HK-2 (cell line): ENCODE results near the gene RMI2.

ENCODE experiments used
- DNase-seq: peaks from one replicate; pipeline ENCODE4 v3.0.0-alpha.2; 2018; ENCODE audit not compliant: unreplicated experiment

RMI2 gene

DNA sequence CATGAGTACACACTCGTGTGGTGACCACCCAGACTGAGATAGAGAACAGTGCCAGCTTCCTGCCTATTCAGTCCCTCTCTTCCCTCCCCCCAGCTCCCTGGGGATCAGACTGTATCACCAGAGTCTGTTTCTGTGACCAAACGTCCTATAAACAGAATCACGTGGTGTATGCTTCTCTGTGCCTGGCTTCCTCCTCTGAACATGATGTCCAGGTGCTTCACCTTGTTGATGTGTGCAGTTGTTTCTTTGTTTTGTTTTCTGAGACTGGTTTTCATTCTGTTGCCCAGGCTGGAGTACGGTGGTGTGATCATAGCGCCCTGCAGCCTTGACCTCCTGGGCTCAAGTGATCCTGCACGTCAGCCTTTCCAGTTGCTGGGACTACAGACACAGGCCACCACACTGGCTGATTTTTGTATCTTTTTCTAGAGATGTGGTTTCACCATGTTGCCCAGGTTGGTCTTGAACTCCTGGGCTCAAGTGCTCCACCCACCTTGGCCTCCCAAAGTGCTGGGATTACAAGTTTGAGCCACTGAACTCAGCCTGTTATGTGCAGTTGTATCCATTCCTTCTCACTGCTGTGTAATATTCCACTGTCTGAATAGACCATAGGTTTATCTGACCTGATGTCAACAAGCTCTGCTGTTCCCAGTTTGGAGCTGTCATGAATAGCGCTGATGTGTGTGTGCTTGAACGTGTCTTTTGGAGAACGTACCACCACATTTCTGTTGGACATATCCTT is 35.2 kb upstream of the RMI2 start:
- DNase-seq, result no peak

DNA sequence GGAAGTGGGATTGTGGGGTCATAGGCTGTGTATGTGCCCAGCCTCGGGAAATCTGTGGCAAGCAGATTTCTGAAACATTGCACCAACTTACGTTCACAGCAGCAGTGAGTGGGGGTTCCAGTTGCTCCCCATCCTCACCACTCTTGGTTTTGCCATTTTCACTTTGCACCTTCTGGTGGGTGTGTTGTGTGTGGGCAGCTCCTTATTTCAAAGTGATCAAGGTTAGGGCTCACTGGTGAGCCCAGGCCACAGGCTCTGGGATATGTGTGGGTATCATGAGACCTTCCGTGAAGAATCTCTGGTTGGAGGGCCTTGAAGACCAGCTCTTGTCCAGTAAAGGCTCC is 34.7 kb upstream of the RMI2 start:
- DNase-seq, result no peak

DNA sequence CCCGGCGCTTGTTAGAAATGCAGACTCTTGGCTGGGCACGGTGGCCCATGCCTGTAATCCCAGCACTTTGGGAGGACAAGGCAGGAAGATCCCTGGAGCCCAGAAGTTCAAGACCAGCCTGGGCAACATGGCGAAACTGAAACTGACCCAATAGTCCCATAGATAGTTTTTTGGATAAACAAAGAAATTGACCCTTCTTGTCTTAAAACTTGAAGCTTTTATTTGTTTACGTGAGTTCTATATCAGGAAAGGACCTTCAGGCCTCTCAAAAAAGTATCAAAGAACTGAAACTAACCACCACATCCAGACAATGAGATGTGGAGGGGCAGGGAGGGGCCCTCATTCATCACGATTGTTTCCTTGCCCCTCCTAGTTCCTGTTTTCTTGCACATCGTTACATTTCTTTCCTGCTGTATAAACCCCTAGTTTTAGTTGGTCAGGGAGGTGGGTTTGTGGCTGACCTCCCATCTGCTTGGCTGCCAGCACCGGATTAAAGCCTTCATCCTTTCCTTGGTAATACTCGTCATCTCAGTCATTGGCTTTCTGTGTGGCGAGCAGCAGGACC is 34.2 kb upstream of the RMI2 start:
- no peak for DNase-seq

DNA sequence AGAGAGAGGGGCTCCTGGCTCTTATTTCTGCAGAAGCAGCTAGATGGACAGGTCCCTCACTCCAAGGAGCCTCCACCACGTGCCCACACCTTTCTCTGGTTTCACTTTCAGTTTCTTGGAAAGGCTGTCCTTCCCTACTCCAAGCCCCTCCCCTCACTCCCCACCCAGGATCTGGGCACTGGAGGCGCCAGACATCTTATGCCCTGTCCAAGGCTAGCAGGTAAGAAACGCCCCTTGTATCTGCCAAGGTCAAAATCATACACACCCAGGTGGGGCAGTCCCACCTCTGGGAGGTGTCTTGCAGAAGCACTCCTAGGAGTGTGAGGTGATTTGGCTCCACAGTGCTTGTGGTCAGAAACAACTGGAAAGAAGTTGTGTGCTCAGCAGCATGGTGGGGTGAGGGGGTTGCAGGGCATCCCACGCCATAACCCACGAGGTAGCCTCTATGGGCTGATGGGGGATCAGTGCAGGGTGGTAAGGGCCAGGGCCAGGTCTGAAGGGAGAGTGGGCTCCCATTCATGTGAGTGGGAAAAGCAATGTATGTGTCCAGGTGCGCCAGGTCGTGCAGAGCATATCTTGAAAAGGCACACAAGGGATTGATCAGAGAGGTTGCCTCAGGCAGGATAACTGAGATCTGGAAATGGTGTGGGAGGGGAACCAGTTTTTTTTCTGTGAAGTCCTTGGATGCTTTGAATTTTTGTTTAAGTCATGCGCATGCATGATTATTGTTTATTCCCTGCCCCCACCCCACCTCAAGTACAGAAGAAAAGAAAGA is 32.4 kb upstream of the RMI2 start:
- DNase-seq, result no peak

DNA sequence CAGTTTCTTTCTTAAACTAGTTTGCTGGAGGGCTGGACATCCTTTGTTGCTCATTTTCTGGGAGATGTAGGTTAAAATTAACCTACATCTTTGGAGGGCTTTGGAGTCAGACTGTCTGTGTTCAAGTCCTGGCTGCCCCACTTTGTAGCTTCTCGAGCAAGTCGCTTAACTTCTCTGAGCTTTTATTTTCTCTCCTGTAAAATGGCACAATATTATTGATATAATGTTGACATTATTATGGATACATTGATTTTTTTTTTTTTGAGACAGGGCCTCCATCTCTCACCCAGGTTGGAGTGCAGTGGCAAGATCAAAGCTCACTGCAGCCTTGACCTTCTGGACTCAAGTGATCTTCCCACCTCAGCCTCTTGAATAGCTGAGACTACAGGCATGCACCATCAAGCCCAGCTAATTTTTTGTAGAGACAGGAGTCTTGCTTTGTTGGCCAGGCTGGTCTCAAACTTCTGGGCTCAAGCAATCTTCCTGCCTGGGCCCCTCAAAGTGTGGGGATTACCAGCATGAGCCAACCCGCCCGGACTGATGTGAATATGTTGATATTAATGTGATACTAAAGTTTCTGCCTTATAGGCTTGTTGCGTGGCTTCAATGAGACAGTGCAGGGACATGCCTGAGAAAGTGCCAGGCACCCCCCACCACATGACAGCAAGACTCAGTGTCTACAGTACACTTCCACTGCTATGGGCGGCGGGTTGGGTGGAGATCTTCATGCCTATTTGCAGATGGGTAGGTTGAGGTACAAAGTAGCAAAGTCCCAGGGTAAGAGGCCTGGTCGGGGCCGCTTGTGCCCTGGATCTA is 31.6 kb upstream of the RMI2 start:
- no peak for DNase-seq

DNA sequence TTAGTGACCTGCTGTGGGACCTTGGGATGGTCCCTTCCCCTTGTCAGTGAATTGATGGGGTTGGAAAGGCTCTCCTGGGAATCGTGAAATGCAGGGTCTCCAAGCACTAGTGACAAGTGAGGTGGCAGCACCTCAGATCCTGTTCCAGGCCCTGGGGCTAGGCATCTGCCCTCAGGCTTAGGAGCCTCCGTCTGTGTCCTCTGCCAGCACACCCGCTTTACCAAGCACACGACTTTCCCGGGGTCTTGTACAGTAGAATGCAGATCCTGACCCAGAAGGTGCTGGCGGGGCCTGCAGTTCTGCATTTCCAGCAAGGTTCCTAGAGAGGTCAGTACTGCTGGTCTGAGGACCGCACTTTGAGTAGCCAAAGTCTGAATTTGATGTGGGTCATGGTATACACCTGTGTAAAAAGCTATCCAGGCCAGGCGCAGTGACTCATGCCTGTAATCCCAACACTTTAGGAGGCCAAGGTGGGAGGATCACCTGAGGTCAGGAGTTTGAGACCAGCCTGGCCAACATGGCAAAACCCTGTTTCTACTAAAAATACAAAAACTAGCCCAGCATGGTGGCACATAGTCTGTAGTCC is 30.9 kb upstream of the RMI2 start:
- no peak for DNase-seq

DNA sequence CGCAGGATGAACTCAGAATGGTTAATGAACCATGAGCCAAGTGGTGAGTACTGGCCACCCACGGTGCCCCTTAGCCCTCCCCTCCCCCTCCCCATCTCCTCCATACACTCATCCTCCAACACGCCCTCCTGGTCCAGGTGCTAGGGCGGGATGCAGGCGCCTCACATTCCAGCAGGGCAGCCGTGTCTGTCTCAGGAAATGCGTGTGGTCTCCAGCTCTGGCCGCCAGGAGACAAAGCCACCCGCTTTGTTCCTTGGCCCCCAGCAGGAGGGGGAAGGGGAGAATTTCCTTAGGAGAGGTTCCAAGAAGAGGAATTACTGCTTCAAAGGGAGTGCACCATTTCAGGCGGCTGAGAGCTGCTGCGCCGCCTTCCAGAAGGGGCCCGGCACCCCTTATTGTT is 29.7 kb upstream of the RMI2 start:
- DNase-seq, result peak; percentile 87

DNA sequence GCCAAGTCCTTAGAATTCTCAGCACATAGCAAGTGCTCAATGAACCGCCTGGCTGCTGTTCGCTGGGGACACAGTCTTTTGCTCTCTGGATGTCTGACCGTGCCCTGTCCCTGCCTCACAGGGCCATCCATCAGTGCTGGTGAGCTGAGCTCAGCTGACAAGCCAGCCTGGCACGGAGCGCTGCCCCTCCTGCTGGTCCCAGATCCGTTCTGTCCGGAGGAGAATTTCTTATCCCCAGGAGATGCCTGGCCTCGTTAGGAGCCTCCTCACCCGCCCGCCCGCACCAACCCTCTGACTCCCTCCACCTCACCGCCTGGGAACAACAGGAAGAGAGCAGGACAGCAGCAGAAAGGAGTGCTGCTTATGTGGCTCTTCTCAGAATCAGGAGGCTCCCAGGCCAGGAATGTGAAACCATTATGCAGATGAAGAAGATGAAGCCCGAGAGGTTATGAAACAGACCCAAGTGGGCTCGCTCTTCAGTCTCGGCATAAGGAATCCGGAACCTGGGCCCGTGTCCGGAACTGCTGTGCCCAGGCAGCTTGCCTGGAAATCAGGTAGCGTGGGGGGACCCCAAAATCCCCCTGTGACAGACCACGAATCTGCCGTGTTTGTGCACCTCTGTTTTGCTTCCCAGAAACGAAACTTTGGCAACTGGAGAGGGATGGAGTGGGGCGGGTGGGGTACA is 28.8 kb upstream of the RMI2 start:
- no peak for DNase-seq

DNA sequence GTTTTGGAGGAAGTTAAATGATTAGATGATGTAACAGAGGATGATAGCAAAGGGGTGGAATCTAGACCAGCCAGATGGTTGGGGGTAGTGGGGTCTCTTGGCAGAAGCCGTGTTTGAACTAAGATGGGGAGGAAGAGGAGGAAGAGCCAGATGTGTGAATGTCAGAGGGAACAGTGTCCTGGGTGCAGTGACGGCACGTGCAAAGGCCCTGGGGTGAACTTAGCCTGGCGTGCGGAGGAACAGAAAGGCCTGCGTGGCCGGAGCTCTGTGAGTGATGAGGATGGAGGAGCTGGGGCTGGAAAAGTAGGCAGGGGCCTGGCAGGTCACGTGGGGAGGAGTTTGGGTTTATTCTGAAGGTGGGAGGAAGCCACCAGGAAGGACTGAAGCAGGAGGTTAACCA is 26.4 kb upstream of the RMI2 start:
- DNase-seq, result no peak

DNA sequence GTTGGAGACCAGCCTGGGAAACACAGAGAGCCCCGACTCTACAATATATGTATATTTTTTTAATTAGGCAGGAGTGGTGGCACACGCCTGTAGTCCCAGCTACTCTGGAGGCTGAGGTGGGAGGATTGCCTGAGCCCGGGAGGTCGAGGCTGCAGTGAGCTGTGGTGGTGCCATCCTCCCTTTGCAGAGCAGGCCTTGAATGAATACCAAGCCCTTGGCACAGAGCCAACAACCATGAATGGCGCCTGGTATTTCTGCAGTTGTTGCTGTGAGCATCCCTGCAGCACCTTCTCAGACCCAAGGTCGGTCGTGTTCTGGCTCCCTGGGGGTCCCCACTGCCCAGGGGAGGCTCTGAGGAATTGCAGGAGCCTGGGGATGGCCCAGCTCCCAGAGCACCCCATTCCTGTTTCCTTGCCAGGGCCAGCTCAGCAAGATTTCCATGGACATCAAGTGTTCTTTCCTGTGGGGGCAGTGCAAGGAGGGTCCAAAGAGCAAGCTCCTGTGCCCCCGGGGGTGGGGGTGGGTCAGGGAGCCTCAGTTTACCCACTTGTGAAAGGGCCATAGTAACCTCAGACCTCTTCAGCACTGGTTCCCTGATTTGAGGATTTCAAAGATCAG is 25.6 kb upstream of the RMI2 start:
- DNase-seq, result no peak

DNA sequence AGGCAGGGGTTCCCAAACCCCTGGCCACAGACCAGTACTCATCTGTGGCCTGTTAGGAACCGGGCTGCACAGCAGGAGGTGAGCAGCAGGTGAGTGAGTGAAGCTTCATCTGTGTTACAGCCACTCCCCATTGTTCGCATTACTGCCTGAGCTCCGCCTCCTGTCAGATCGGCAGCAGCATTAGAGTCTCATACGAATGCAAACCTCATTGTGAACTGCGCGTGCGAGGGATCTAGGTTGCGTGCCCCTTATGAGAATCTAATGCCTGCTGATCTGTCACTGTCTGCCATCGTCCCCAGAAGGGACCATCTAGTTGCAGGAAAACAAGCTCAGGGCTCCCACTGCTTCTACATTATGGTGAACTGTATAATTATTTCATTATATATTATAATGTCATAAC is 25.1 kb upstream of the RMI2 start:
- DNase-seq, result no peak

DNA sequence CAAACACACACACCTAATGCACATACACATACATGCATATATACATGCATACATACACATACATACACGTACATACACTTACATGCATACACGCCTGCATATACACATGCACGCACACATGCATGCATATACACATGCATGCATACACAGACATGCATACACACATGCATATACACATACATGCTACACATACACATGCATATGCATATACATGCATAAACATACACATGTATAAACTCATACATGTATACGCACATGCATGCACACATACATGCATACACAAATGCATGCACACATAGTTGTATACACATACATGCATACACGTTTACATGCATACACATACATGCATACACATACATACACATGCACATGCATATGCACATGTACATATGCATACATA is 23.6 kb upstream of the RMI2 start:
- DNase-seq, result no peak

DNA sequence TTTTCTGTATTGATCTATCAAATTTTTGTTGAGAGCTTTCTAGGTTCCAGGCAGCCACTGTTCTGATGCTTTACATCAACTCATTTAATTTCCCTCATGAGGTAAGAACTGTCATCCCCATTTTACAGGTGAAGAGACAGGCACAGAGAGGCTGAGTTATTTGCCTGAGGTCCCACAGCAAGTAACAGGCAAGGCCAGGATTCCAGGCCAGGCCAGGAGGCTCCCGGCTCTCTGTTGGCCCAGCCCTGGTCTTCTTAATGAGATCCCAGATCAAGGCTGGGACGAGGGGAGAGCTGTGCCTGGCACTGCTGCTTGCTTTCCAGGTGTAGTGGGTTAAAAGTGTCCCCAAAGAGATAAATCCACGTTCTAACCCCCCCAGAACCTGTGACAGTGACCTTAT is 22.4 kb upstream of the RMI2 start:
- DNase-seq, result no peak

DNA sequence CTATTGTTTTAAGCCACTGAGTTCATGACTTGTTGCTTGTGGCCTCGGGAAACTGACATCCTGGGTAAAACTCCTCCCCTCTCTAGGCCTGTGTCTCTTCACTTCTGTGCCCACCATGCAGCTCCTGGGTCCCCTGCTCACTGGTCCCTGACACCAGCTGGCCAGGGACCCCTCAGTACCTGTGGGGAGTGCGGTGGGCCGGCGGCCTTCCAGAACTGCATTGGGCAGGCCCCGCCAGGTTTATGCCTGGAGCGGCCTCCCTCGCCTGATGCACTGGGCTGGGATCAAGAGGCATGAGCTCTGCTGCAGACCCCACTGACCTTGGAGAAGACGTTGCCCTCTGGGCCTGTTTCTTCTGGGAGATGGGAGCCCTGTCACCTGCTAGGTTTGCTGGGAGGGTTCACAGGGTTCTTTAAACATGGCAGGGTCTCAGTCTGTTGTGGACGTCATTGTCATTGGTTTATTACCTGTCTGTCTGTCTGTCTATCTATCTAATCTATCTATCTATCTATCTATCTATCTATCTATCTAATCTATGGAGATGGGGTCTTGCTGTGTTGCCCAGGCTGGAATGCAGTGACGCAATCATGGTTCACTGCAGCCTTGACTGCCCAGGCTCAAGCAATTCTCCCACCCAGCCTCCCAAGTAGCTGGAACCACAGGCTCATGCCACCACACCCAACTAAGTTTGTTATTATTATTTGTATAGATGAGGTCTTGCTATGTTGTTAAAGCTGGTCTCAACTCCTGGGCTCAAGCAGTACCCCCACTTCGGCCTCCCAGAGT is 21.5 kb upstream of the RMI2 start:
- no peak for DNase-seq

DNA sequence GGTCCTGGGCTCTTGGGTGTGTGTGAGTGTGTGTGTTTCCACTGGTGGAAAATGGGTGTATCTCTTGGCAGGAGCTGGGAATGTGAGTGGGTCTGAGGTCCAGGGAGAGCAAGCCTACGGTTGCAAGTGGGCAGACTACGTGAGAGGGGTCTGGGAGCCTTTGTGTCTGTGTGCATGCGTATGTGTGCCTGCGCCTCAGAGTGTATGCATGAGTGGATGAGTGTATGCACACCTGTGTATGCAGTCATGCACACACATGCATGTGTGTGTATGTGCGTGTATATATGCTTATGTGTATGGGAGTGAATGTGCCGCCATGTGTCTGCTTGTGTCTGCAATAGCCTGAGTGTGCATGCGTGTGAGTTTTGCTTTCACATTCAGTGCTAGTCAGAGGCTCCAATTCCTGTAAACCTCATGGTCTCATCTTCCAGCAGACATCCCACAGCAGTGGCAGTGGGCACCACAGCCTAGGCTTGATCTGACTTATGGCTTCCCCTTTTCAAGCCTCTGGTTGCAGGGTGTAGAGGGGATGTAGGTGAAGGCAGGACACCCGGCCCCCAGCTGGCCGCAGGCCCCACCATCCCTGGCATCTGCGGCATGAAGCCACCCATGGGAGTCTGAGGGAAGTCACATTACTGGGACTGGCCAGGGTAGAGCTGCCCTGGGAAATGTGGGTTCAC is 19.7 kb upstream of the RMI2 start:
- no peak for DNase-seq

DNA sequence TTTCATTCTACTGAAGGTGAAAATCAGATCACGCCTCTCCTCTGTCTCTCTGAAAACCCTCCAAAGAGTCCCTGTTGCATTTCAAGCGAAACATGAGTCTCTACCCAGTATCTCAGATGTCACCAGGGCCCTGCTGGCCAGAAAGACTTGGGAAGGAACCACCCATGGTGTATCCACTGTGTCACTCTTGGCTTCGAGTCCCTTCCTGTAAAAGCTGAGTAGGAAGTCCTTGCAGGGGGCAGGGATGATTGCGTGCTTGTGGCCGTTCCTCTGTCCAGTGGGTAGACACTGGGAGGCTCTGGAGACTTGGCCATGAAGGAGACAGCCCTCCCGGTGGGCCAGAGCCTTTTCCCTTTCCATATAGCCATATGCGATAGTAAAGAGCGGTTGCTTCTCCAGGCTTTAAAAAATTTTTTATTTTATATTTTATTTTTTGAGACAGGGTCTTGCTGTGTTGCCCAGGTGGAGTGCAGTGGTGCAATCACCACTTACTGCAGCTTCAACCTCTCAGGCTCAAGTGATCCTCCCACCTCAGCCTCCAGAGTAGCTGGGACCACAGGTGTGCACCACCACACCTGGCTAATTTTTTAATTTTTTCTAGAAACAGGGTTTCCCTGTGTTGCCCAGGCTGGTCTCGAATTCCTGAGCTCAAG is 19.0 kb upstream of the RMI2 start:
- DNase-seq, result no peak

DNA sequence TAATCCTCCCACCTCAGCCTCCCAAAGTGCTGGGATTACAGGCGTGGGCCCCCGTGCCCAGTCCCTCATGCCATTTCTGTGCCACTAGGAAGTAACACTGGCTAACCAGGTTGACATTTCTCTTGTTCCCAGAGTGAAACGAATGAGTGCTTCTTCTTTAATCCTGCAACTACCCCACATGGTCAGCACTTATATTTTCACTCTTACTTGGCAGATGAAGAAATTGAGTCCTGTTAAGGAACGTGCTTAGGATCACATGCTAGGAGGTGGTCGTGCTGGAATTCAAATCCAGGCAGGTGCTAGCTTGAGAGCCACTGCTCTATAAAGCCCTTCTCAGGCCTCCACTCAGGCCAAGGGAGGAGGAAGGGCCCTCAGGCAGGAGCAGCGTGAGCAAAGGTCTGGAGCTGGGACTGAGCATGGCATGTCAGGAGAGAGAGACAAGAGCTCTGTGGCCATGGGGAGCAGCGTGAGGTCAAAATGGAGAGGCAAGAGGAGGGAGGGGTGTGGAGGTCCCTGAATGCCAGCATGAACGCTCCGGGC is 18.5 kb upstream of the RMI2 start:
- DNase-seq, result no peak

DNA sequence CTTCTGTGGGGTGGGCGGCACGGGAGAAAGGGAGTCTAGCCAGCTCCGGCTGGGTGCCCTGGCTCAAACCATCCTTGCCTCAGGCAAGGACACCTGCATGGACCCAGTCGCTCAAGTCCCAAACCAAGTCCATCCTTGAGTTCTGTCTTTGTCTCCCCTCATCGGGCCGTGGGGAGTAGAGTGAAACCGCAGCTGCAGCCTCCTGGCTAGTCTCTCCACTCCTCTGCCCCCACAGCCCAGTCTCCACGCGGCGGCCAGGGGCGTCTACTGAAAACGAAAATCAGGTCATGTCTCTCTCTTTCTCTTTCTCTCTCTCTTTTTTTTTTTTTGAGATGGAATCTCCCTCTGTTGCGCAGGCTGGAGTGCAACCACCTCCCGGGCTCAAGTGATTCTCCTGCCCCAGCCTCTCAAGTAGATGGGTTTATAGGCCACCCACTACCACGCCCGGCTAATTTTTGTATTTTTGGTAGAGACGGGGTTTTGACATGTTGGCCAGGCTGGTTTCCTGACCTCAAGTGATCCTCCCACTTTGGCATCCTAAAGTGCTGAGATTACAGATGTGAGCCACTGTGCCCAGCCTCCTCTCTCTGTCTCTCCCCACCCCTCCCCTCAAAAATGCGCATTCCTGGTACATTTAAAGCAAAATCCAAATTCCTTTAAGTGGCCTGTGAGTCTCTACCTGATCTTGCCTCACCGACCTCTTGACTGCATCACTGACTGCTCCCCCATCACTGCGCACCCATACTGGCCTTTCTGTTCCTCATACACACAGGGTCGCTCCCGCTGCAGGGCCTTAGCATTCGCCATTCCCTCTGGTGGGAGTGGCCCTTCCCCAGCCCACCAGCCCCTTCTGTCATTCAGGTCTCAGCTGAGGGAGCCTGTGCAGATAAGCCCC is 17.7 kb upstream of the RMI2 start:
- no peak for DNase-seq
